KMS-11 (cell line): ENCODE results near the gene DLG5.

ENCODE experiments used
- H2AFZ ChIP-seq: fragments of 200-600 bp; sonication (generic); 2 replicates; pipeline ENCODE4 v1.6.1; 2016; ENCODE audit warnings: antibody characterized with exemption, mixed run types, low read depth
- H3K27ac ChIP-seq: fragments of 200-600 bp; sonication (generic); 2 replicates; pipeline ENCODE4 v1.6.1; 2016; ENCODE audit warnings: mild to moderate bottlenecking, mixed run types
- H3K27me3 ChIP-seq: fragments of 200-600 bp; sonication (generic); 2 replicates; pipeline ENCODE4 v1.6.1; 2017; ENCODE audit warnings: mild to moderate bottlenecking, low read depth, mixed run types, moderate library complexity; ENCODE audit not compliant: insufficient read depth
- H3K36me3 ChIP-seq: fragments of 200-600 bp; sonication (generic); 2 replicates; pipeline ENCODE4 v1.6.1; 2017; ENCODE audit warnings: mild to moderate bottlenecking, mixed run types; ENCODE audit not compliant: insufficient read depth
- H3K4me1 ChIP-seq: fragments of 200-600 bp; sonication (generic); 2 replicates; pipeline ENCODE4 v1.6.1; 2016; ENCODE audit warnings: mild to moderate bottlenecking, low read depth, mixed run types; ENCODE audit not compliant: poor library complexity, severe bottlenecking
- H3K4me2 ChIP-seq: fragments of 200-600 bp; sonication (generic); 2 replicates; pipeline ENCODE4 v1.7.0; 2016; ENCODE audit warnings: mild to moderate bottlenecking, mixed run types
- H3K4me3 ChIP-seq: fragments of 200-600 bp; sonication (generic); IDR thresholded peaks from 2 replicates; pipeline ENCODE4 v1.6.1; 2017; ENCODE audit warnings: low read depth, low read length, mixed read lengths; ENCODE audit not compliant: insufficient read depth
- H3K79me2 ChIP-seq: fragments of 200-600 bp; sonication (generic); 2 replicates; pipeline ENCODE4 v1.6.1; 2016; ENCODE audit warnings: low read depth, mixed run types; ENCODE audit not compliant: insufficient read depth
- H3K9ac ChIP-seq: fragments of 200-600 bp; sonication (generic); 2 replicates; pipeline ENCODE4 v1.6.1; 2016; ENCODE audit warnings: mild to moderate bottlenecking, mixed run types
- H4K20me1 ChIP-seq: fragments of 200-600 bp; sonication (generic); 2 replicates; pipeline ENCODE4 v1.6.1; 2016; ENCODE audit warnings: mild to moderate bottlenecking, mixed run types; ENCODE audit not compliant: insufficient read depth
- TF ChIP-seq, protein P1 (sequence below): fragments of 200-600 bp; sonication (generic); conservative IDR thresholded peaks from 2 replicates; pipeline ENCODE4 v1.6.1; 2017; ENCODE audit warnings: low read depth, mild to moderate bottlenecking, antibody characterized with exemption, low read length, moderate library complexity, mixed read lengths

Gene DLG5

DNA sequence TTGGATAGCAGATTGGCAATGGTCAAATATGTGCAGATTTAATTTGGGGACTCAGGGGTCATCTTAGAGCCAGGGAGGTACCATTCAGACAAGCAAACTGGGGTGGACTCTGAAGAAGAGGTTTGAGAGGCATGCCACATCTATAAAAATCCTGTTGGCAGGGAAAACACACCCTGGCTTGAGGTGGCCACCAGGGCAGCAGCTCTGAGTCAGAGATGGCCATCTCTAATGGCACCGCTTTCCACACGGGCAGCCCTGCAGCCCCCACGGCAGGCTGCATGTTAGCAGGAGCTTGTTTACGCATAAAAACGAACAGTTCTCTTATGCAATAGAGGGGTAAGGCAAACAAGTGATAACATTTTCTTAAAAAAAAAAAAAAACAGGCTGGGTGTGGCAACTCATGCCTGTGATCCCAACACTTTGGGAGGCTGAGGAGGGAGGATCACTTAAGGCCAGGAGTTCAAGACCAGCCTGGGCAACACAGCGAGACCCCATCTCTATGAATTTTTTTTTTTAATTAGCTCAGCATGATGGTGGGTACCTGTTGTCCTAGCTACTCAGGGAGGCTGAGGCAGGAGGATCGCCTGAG lies 14.9 kb downstream of the DLG5 start:
- Histone ChIP-seq H4K20me1 (no peaks in the 10 kb centered on the region), H3K4me2 (no peak overlapping the region), H3K27me3 (no peaks in the 10 kb centered on the region), H3K36me3 (no peaks in the 10 kb centered on the region), H2AFZ (no peak overlapping the region), H3K4me3 (no peak overlapping the region), H3K9ac (no peak overlapping the region), H3K79me2 (no peaks in the 10 kb centered on the region), H3K27ac (no peak overlapping the region), H3K4me1 (peaks cover 27% of the 10 kb centered on the region)
- TF ChIP-seq, protein P1, sequence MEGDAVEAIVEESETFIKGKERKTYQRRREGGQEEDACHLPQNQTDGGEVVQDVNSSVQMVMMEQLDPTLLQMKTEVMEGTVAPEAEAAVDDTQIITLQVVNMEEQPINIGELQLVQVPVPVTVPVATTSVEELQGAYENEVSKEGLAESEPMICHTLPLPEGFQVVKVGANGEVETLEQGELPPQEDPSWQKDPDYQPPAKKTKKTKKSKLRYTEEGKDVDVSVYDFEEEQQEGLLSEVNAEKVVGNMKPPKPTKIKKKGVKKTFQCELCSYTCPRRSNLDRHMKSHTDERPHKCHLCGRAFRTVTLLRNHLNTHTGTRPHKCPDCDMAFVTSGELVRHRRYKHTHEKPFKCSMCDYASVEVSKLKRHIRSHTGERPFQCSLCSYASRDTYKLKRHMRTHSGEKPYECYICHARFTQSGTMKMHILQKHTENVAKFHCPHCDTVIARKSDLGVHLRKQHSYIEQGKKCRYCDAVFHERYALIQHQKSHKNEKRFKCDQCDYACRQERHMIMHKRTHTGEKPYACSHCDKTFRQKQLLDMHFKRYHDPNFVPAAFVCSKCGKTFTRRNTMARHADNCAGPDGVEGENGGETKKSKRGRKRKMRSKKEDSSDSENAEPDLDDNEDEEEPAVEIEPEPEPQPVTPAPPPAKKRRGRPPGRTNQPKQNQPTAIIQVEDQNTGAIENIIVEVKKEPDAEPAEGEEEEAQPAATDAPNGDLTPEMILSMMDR, result no peak

DNA sequence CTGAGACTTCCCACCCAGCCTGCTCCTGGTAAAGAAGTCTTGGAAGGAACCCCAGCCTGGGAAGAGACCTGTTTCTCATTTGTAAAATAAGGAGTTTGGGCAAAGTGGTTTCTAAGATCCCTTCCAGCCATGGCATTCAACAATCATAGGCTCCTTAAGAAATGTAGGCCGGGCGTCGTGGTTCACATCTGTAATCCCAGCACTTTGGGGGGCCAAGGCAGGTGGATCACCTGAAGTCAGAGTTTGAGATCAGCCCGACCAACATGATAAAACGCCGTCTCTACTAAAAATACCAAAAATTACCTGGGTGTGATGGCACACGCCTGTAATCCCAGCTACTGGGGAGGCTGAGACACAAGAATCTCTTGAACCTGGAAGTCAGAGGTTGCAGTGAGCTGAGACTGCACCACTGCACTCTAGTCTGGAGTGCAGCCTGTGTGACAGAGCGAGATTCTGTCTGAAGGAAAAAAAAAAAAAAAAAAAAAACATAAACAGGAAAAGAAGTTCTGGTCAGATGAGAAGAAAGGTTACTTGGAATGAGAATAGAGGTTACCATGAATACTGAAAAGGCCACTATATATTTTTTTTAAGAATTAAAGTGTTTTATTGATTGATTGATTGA lies 15.9 kb downstream of the DLG5 start:
- H3K4me1 ChIP-seq, result peaks cover 27% of the 10 kb centered on the region
- TF ChIP-seq, protein P1, result no peak
- no peak overlapping the region for H3K27ac ChIP-seq
- H3K4me2 ChIP-seq, result no peak overlapping the region
- no peaks in the 10 kb centered on the region for H3K79me2 ChIP-seq
- no peaks in the 10 kb centered on the region for H4K20me1 ChIP-seq
- H3K4me3 ChIP-seq, result no peak overlapping the region
- no peak overlapping the region for H3K9ac ChIP-seq
- no peaks in the 10 kb centered on the region for H3K27me3 ChIP-seq
- no peak overlapping the region for H2AFZ ChIP-seq
- H3K36me3 ChIP-seq, result no peaks in the 10 kb centered on the region

DNA sequence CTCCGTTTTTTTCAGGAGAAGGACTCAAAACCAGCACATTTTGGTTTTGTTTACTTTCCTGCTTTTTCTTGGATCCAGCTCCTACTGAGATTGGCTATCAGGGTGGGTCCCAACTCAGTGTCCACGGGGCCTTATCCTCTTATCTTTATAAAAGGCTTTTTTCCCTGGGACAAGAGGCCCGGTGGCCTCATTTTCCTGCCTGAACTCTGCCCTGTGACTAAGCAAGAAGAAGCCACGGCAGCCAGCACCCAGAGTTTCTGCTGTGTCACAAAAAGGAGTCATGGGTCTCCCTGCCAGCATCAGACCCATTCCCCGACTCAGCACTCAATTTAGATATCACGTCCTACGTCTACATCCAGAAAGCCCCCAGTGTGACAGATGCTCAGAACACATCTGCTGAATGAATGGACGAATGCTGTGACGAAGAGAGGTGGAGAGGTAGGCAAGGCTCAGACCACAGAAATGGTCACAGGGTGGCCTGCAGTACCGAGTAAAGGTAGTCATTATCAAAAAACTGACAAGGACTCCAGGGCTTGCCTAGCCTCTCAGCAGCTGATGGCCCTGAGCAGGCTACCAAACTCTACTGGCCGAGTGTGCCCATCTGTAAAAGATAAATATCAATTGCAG lies 16.7 kb downstream of the DLG5 start:
- no peak overlapping the region for H2AFZ ChIP-seq
- H3K27ac ChIP-seq, result no peak overlapping the region
- H3K27me3 ChIP-seq, result no peaks in the 10 kb centered on the region
- H3K79me2 ChIP-seq, result no peaks in the 10 kb centered on the region
- no peak overlapping the region for H3K9ac ChIP-seq
- no peak overlapping the region for H3K4me2 ChIP-seq
- TF ChIP-seq, protein P1, result no peak
- no peaks in the 10 kb centered on the region for H3K36me3 ChIP-seq
- H3K4me1 ChIP-seq, result peaks cover 27% of the 10 kb centered on the region
- H4K20me1 ChIP-seq, result no peaks in the 10 kb centered on the region
- H3K4me3 ChIP-seq, result no peak overlapping the region

DNA sequence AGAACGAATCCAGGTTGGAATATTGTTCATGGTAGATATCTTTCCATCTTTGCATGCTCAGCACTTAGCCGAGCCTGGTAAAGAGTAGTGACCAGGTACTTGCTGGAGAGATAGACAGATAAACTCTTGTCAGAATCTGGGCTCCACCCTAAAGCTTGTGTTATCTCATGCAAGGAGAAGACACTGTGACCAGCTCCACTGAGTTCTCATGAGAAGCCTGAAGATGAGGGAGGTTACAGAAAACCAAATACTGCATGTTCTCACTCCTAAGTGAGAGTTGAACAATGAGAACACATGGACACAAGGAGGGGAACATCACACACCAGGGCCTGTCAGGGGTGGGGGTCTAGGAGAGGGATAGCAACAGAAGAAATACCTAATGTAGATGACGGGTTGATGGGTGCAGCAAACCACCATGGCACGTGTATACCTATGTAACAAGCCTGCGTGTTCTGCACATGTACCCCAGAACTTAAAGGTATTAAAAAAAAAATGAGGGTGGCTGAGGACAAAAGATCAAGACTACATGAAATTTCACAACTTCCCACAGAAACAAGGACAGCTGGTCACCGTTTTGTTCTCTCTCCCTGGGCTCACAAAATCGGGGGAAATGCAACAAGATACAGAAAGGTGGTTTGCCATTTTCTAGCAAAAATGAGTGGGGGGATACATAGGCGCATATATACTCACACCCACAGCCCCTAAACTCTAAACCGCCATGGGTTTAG lies 17.4 kb downstream of the DLG5 start:
- no peak overlapping the region for H3K4me3 ChIP-seq
- H3K4me1 ChIP-seq, result peaks cover 27% of the 10 kb centered on the region
- TF ChIP-seq, protein P1, result no peak
- no peak overlapping the region for H3K4me2 ChIP-seq
- no peak overlapping the region for H3K27ac ChIP-seq
- H3K36me3 ChIP-seq, result no peaks in the 10 kb centered on the region
- no peaks in the 10 kb centered on the region for H3K79me2 ChIP-seq
- no peak overlapping the region for H3K9ac ChIP-seq
- H3K27me3 ChIP-seq, result no peaks in the 10 kb centered on the region
- H2AFZ ChIP-seq, result no peak overlapping the region
- H4K20me1 ChIP-seq, result no peaks in the 10 kb centered on the region
